HG02623 (cell line): ENCODE measurements around the gene SLC24A3.
"Not testable (repeated sequence)": the region's sequence is repeated elsewhere in the genome, so short reads cannot be mapped to it uniquely, and the experiment has no call there.

Experiments
- ATAC-seq: cut with Tn5 transposase; IDR thresholded peaks from one replicate; pipeline ENCODE4 v1.9.1; 2021; ENCODE audit warnings: moderate library complexity; ENCODE audit not compliant: unreplicated experiment

Gene SLC24A3

DNA sequence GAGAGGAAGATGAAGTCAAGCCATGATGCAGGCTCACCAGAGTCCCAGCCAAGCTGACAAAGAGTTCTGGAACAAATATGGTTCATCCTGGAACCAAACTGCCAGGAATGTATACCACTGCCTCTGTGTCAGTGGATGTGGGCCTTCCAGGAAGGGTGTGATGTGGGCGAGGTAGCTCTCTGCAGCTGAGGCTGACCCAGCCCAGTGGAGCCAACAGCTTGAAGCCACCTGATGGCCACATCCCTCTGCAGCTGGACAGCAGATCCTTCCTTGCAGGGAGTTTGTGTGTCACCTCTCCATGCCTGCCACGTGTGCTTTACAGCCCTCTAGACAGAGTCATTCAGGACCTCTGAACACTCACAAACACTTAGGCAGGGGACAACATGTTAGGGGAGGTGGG, 403.6 kb downstream of the SLC24A3 start:
- no peak for ATAC-seq

DNA sequence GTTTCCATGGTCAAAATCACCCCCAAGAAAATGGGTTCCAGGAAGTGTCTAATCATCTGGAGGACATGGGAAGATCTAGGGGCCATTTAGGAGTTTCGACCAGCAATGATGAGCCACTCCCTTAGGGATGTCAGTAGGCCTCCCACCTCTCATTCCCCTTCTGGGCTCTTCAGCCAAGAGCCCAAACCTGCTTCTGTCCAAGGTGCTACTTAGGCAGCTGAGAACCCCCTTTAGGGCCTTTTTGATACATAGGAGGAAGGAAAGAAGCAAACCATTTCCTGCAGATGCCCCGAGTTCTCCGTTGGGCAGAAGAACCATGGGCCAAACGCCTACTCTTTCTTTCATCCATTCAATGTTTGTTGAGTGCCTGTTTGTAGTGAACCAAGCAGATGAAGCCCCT, 404.2 kb downstream of the SLC24A3 start:
- ATAC-seq, result no peak

DNA sequence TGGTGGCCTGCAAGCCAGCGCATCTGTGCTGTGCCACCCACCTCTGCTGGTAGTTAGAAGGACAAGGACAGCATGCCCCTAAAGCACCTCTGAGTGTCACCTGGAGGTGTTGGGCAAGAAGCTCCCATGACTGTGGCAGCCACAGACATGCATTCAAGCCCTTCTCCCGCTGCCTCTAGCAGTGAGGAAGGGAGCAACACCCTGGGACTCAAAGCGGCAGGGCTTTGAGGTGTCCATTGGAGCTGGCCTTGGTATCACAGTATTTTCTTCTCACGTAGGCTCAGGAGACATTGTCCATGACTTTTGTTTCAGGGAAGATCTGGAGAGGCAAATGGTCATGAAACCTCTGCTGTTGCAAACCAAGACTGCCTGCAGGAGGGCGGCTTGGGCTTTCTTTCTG, 404.8 kb downstream of the SLC24A3 start:
- no peak for ATAC-seq

DNA sequence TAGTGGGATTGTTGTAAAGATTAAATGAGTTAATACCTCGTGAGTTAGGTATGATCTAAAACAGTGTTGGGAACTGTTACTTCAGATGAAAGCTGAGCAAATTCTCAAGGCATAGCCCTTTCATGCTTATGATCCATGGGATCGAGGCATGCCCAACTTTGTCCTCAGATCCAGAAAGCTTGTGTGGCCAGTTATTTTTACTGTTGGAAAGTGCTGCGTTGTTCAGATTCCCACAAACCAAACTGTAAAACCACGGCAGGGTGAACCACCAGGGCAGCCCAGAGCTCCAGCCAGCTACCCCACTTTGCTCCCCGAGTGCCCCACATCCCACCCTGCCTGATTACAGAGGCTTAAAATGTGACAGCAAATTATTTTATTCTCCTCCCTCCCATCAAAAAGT, 406.3 kb downstream of the SLC24A3 start:
- no peak for ATAC-seq

DNA sequence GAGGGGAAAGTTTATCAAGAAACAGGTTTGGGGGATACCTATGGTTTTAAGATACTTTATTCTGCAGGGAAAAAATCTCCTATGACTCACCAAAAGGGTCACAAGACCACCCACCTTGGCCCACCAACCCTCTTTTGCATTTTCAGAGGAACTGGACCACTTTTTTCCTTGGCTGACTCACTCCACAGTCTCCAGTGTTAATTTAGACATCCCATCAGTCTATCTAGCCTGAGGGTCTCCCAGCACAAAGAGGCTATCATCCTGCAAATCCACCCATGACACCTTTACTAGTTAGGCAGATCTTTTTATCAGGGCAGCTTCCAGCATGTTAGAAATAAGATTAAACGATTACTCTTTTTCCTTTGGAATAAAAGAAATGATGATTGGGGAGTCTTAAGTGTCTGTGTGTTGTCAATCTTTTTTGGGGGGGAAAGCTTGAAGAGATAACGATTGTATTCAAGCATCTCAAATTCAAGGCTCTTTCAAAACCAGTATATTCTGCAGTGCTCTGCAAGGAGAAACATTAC, 407.5 kb downstream of the SLC24A3 start:
- ATAC-seq, result no peak

DNA sequence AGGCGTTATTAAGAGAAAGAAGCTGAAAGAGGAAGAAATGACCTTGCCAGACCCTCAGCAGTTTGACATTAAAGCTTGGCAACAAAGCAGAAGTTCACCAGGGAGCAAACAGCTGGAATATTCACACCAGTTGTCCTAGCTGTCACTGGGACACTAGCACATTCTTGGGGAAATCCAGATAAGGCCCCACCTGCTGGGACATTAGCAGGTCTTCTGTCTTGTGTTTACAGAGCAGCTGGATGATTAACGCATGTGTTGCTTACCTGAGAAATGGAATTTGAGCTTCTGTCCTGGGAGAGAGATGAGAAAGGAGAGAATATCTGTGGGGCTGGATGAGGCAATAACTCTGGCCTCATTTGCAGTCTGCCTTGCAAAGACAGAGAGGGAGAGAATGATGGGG, 408.0 kb downstream of the SLC24A3 start:
- no peak for ATAC-seq

DNA sequence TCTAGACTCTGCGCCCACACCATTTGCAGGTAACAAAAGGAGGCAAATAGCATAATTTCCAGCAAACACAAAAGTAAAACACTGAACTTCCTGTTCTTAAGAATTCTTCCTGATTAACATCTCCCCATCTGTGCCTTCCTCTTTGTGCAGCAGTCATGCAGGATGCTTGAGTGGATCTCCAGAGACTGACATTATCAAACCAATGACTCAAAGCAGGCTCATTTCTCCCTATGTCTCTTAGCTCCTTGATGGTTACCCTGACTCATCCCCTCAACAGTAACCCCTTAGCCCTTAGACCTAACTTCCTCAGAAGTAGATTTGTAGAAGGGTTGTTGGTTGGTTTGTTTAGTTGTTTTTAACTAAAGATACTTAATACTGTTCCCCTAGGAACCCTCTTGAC, 408.6 kb downstream of the SLC24A3 start:
- ATAC-seq, result no peak

DNA sequence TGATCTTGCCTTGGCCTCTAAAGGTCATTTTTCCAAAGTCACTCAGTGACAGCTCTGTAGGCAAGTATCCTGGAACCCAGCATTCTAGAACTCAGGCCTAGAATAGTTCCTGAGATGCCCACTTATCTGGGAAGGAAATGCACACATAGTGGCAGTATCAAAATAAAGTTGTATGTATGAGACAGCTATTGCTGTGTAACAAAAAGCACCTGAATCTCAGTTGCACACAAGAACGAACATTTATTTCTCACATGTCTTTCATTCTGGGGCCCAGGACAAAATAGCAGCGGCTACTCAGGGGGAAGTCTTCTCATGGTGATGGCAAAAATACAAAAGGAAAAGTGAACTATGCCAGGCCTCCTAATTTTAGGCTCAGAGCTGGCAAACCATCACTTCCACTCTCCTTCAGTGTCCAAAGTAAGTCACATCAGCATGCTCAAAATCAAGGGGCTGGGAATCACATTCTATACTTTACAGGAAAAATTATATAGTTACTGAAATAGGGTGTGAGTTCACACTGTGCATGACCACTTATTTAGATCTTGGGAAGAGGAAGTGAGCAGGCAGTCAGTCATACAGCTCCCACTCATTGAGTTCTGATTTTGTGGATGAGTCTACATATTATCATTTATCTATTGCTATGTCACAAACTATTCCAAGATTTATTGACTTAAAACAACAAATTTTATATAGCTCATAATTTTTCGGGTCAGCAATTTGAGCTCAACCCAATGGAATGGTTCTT, 412.0 kb downstream of the SLC24A3 start:
- no peak for ATAC-seq

DNA sequence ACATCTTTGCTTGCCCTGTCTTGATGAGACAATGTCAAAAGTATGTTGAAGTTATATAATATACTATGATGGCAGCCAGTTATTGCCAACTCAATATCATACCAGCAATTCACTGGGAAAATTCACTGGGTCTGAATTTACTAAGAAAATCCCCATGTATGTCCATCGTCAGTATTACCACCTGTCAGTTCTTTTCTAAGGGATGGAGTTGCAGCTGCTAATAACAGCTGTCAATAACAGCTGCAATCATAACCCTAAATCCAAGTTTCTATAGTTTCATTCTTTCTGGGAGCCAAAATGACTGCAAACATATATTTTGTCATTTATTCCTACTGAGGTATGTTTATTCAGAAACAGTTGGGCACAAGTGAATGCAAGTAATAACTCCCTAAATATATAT, 413.0 kb downstream of the SLC24A3 start:
- ATAC-seq, result no peak

DNA sequence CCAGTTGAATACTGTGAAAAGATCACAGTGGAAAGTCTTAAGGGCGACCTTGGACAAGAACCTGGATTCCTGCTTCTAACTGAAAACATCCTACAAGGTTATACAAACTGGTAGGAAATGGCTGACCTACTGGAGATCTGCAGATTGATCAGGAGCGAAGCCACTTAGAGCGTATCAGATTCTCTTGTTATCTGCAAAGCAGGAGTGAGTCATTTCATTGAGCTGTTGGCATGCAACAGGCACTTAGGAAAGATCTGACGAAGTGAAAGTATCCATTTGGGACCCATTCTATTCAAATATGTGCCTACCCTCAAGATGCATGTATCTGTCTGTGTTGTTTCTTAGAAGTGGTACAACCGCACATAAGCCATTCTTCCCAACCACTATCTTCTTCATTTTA, 414.5 kb downstream of the SLC24A3 start:
- no peak for ATAC-seq

DNA sequence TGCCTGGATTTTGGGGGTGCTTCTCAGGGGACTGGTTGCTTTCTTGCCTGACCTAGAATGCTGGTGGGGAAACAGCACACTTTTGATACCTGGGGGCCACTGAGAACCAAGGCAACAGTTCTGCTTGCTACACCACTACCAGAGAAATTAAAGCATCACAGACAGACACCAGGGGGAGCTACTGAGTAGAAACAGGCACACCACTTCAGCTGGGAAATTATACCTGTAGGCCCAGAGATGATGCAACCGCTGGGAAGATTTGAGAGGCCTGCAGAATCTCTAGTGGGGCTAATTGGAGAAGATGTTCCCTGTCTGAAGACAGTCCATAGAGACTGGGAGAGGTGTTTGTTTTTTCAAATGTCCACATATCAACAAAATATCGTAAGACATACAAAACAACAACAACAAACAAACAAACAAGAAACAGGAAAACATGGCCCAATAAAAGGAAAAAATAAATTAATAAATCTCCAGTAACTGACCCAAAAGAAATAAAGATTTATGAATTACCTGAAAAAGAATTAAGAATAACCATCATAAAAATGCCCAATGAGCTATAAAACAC, 416.2 kb downstream of the SLC24A3 start:
- ATAC-seq, result peak; percentile 63

DNA sequence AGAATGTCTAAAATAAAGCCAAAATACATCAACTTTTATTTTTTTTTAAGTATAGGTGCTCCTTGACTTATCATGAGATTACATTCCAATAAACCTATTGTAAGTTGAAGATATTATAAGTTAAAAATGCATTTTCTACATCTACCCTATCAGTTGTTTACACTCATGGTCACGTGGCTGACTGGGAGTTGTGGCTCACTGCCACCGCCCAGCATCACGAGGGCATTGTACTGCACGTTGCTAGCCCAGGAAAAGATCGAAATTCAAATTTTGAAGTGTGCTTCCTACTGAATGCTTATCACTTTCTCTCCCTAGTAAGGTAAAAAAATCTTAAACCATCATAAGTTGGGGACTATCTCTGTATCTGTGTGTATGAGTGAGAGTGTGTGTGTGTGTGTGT, 419.0 kb downstream of the SLC24A3 start:
- ATAC-seq, result no peak

DNA sequence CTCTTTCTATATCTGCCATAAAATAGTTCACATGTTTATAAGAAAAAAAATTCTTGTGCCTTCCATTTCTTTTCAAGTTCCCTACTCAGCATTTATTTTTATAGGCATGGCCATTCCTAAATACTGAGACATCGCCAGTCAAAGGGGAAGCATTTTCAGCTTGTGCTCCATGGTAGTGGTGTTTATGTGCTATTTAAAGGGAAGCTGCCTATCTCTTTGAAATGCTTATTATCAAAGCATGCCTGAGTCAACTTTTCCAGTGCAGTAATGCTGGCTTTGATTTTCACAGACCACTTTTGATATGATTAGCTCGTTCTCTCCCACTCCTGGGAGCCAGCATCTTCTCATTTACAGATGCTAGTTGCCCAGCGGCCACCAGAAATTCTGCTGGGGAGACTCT, 421.5 kb downstream of the SLC24A3 start:
- ATAC-seq, result no peak

DNA sequence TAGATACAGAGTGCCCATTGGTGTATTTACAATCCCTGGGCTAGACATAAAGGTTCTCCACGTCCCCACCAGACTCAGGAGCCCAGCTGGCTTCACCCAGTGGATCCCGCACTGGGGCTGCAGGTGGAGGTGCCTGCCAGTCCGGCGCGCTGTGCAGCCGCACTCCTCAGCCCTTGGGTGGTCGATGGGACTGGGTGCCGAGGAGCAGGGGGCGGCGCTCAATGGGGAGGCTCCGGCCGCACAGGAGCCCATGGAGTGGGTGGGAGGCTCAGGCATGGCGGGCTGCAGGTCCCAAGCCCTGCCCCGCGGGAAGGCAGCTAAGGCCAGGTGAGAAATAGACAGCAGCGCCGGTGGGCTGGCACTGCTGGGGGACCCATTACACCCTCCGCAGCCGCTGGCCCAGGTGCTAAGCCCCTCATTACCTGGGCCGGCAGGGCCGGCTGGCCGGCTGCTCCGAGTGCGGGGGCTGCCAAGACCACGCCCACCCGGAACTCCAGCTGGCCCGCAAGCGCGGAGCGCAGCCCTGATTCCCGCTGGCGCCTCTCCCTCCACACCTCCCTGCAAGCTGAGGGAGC, 427.1 kb downstream of the SLC24A3 start:
- ATAC-seq, result not testable (repeated sequence)

DNA sequence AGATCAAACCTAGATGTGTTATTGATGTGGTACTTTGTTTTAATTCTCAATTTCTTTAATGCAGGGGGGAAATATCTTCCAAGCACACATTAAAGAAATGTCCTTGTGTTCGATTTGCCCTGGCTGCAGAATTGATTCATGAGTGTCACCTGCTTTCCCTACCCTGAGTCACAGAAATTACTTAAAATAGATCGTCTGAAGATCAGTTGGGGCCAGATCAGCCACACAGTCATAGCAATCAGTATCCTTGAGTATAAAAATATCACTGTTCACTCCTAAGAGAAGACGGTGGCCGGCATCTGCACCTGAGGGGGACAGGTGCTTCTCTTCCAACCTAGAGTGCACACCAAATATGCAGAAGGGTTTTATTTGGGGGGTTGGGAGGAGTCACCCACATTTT, 430.4 kb downstream of the SLC24A3 start:
- ATAC-seq, result no peak

DNA sequence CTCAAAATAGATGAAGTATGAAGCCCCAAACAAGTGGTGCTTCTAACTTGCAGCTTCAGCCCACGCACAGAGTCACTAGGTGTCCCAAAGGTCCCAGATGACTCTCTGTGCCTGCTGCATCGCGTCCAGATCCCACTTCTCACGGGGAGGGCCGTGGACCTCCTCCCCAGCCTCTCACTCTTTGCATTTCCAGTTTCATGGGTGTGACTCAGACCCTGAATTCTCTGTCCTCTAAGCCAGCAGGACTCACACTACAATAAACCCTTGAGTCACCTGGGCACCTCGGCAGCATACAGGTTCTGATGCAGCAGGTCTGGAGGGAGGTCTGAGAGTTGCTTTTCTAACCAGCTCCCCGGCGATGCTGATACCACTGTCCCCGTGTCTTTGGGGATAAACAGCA, 431.6 kb downstream of the SLC24A3 start:
- no peak for ATAC-seq

DNA sequence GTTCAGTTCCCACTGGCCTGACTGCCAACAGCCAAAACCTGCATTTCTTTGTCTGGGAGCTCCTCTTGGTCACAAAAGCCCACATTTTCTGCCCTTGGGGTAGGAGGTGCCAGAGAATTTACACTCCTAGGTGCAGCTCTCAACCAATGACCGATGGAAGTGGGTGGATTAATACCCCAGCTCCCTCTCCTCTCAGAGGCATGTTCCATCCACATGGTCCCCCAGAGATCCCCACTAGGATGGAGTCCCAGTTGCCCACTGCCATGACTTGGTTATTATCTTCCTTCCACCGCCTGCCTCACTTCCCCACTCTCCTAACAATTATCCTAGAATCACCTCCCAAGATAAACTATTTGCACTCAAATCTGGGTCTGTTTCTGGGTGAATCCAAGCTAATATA, 434.5 kb downstream of the SLC24A3 start:
- no peak for ATAC-seq

DNA sequence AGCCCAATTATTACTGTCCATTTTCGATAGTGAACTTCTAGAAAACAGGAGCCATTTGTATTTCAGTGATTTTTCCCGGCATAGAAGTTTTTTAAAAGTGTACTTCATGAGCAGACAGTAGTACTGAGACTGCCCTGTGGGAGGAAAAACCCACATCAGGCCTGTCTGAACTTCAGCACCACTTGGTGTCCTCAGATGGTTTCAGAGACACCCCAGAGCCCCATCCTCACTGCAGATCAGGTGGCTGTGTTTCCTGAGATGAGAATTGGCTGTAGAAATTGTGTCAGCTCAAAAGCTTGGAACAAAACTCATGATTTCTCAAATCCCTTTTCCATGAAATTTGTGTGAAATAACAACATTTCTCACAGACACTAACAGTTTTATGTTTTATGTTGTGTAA, 435.6 kb downstream of the SLC24A3 start:
- no peak for ATAC-seq

DNA sequence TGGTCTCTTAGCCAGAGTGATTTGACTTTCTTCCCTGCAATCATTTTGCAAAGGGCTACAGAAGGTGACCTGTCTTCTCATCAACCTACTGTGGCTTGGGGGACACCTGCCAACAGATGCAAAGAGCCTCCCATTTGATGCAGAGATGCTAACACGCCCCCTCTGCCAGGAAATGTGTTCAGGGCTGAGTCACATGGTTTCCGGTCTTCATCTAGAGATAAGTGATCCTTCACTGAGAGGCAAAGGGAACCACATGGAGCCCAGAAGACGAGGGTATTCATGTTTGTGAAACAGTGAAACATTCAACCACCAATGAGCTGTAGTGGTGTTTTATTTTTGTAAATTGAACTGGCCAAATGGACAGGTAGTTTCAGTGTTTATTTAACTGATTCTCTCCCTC, 436.6 kb downstream of the SLC24A3 start:
- no peak for ATAC-seq

DNA sequence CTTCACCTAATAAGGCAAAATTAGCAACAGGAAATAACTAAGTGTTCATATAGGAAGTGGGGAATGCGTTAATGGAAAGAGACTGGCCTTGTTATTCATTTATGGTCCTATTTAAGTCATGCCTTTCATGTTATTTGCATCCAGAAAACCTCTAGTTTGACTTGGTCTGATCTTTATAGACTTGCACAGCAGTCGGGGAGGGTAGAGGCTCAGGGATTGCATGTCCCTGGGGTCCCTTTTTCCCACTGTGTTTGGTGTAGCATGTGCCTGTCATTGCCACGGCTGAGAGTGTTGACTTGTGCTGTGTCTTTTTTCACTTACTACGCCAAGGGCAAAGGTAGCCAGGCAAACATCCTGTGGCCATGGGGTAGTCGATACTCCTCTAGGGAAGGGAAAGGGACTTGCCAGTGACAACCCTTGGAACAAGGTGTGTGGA, 440.2 kb downstream of the SLC24A3 start:
- ATAC-seq, result no peak

DNA sequence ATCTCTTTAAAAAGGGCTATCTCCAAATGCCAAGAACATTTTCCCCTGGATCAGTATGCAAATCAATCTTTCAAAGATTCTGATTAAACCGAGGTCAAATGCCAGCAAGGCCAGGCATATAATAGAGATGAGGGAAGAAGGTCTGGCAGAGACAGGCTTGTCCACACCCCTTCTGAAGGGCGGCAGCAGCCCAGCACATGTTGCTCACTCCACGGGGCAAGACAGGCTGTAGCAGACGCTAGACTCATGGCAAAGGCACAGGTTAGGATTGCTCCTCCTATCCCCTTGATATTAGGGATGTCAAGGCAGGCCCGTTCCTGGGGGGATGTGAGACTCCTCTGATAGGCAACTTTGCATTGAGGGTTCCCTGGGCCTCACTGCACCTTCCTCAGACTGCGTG, 440.9 kb downstream of the SLC24A3 start:
- no peak for ATAC-seq

DNA sequence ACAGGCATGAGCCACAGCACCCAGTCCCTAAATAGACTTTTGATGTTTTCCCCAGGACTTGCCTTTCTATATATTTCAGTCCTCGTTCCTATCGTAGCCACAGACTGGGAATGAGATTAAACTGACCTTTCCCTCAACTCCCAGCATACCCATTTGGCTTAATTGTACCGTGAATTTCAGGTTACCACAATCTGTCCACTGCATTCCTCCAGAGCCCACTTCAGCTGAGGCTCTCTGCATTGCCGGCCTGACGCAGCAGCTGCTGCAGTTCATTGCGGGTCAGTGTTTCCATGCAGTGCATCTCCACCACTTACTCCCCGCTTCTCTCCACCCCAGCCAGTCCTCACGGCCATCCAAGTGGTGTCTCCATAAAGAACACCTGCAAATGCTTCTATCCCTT, 442.5 kb downstream of the SLC24A3 start:
- no peak for ATAC-seq
